ENCODE measurements around the gene DDIT4L. TPM values are rescaled to one million over a fixed set of nuclear protein-coding genes. Genes with fewer than 3 reads are reported as not detected.

Gene DDIT4L
- total RNA-seq, 4 donors from 2014 or later: 1.4 to 10.2 (median 2.1) TPM; not detected in 1

DNA sequence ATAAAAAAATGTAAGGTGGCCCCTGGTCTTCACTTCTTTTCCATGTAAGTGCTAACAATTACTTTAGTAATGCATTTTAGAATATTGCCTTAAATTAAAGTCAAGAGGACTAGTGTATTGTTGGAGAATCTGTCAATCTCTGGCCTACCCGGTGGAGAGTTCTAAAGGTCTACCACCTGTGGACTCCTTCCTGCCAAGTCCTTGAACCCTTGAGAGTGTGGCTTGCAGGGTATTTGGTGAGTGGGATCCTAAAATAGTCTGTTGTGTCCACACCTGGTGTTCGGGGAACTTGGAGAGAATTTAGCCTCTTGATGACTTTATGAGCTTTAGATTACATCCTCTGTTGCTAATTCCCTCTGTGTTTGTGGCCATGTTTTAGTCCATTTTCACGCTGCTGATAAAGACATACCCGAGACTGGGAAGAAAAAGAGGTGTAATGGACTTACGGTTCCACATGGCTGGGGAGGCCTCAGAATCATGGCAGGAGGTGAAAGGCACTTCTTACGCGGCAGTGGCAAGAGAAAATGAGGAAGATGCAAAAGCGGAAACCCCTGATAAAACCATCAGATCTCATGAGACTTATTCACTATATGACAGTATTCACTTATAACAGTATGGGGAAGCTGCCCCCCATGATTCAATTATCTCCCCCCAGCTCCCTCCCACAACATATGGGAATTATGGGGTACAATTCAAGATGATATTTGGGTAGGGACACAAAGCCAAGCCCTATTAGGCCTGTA, 23.8 kb downstream of the DDIT4L start:
- no peak for DNase-seq
- no peaks in the 10 kb centered on the region for H3K27me3 ChIP-seq
- H3K4me1 ChIP-seq: no peaks in the 10 kb centered on the region
- H3K4me3 ChIP-seq: no peak overlapping the region
- intact Hi-C loops (cut with DNase I; ENCODE audit: low total_unique reads): no loop called here
- no peak overlapping the region for H3K27ac ChIP-seq
- H3K9me3 ChIP-seq: no peaks in the 10 kb centered on the region
- TF ChIP-seq, protein P1, sequence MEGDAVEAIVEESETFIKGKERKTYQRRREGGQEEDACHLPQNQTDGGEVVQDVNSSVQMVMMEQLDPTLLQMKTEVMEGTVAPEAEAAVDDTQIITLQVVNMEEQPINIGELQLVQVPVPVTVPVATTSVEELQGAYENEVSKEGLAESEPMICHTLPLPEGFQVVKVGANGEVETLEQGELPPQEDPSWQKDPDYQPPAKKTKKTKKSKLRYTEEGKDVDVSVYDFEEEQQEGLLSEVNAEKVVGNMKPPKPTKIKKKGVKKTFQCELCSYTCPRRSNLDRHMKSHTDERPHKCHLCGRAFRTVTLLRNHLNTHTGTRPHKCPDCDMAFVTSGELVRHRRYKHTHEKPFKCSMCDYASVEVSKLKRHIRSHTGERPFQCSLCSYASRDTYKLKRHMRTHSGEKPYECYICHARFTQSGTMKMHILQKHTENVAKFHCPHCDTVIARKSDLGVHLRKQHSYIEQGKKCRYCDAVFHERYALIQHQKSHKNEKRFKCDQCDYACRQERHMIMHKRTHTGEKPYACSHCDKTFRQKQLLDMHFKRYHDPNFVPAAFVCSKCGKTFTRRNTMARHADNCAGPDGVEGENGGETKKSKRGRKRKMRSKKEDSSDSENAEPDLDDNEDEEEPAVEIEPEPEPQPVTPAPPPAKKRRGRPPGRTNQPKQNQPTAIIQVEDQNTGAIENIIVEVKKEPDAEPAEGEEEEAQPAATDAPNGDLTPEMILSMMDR (IDR thresholded peaks at IDR 0.05): no peak
- TF ChIP-seq POLR2A (IDR thresholded peaks at IDR 0.05): no peak
- no peaks in the 10 kb centered on the region for H3K36me3 ChIP-seq

DNA sequence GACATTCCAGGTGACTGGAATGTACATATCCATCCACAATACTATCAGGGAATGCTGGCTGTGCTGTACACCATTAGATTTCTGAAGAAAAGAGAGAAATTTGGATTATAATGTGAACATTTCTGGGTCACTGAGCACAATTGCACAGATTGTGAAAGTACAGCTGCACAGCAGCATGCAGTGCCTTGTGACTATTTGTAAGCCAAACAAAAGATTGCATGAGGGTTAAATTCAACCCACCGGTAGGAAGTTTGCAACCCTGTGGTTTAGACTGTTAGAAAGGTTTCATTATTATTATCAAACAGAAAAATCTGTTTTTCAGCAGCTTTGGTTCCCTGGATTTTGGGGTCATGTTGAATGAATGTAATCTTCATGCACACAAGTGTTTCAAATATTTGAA, 24.5 kb downstream of the DDIT4L start:
- no peak for TF ChIP-seq POLR2A (IDR thresholded peaks at IDR 0.05)
- TF ChIP-seq, protein P1 (IDR thresholded peaks at IDR 0.05): no peak
- Histone ChIP-seq H3K27ac (no peak overlapping the region), H3K36me3 (no peaks in the 10 kb centered on the region), H3K4me1 (no peaks in the 10 kb centered on the region), H3K27me3 (no peaks in the 10 kb centered on the region), H3K4me3 (no peak overlapping the region), H3K9me3 (no peaks in the 10 kb centered on the region)
- no peak for DNase-seq
- intact Hi-C loops (cut with DNase I; ENCODE audit: low total_unique reads): no loop called here

DNA sequence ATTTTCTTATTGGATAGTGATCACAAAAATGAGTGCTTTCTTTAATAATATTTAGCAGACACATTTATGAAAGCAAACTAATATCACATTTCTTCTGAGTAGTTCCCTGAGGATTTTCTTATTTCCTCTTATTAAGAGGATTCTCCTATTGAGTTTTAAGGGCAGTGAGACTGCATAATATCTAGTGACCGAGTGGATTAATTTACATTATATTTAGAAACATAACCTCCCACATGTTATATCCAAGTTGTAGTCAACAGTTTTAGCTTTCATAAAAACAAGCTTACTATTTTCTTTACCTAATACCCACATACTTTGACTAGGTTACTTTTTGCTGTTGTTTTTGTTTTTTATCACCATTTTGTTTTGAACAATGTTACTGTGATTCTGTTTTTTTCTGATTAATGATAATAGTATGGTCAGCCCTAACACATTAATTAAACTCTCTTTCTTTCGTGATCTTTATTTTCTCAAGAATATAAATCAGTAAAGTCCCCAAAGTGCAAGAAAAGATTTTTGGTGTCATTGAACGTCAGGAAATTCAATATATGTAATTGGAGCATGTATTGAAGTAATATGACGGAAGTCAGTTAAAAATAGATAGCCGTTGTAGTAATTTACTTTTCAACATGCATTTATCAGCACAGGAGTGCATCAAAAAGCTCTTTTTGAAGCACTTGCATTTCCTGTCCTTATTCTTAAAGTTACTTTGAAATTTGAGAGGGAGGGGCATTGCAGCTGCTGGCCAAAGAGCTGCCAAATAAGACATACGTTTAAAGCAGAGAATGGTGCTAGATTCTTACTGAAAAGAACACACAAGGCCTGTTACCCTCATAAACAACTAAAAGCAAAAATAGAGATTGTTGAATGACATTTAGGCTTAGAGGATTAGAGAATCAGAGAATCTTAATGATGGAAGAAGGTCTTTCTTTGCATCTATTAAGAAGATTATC, 25.2 kb downstream of the DDIT4L start:
- DNase-seq: no peak
- TF ChIP-seq POLR2A (IDR thresholded peaks at IDR 0.05): no peak
- TF ChIP-seq, protein P1 (IDR thresholded peaks at IDR 0.05): no peak
- Histone ChIP-seq H3K9me3 (no peaks in the 10 kb centered on the region), H3K36me3 (no peaks in the 10 kb centered on the region), H3K27ac (no peak overlapping the region), H3K4me1 (no peaks in the 10 kb centered on the region), H3K27me3 (no peaks in the 10 kb centered on the region), H3K4me3 (no peak overlapping the region)
- intact Hi-C loops (cut with DNase I; ENCODE audit: low total_unique reads): no loop called here

DNA sequence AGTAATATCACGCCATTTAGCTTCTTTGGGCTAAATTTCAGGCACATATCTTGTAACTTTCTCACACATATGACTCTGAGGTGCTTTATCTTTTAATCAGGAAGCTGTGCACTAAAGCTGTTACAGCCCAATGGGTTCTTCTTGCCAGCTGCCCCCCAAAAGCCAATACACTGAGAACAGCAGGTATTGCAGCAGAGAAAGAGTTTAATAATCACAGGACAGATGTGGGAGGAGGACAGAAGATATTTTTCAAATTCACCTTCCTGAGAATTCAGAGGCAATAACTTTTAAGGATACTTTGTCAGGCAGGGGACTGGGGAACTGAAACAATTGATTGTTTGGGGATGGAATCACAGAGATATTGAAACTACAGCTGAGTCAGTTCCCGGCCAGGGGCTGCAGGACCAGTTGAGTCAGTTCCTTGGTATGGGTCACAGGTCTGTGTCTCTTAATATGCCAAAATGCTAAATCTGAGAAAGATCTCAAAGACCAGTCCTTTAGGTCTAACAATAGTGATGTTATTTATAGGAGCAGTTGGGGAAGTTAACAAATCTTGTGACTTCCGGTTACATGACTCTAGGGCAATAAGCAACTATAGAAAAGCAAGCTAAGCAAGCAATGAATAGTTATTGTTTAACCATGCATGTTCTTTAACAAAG, 28.1 kb downstream of the DDIT4L start:
- H3K36me3 ChIP-seq: no peaks in the 10 kb centered on the region
- no peak for DNase-seq
- no peak overlapping the region for H3K4me3 ChIP-seq
- TF ChIP-seq, protein P1 (IDR thresholded peaks at IDR 0.05): no peak
- no peak for TF ChIP-seq POLR2A (IDR thresholded peaks at IDR 0.05)
- H3K9me3 ChIP-seq: no peaks in the 10 kb centered on the region
- intact Hi-C loops (cut with DNase I; ENCODE audit: low total_unique reads): no loop called here
- H3K27me3 ChIP-seq: no peaks in the 10 kb centered on the region
- no peaks in the 10 kb centered on the region for H3K4me1 ChIP-seq
- no peak overlapping the region for H3K27ac ChIP-seq

Measured in uterus (tissue), 4 donors.